Aorta (tissue), 5 donors: ENCODE measurements around the gene CPT1A. TPM values are rescaled to one million over a fixed set of nuclear protein-coding genes. Genes with fewer than 3 reads are reported as not detected.

Experiments used
- ATAC-seq: fragments of 200-7000 bp; cut with Tn5 transposase; one replicate; pipeline ENCODE4 v1.9.1; 2022; ENCODE audit warnings: moderate library complexity; ENCODE audit not compliant: low FRiP score
- DNase-seq, 2 donors: peaks; one replicate each; pipeline ENCODE4 v3.0.0-alpha.2; 2020
- H3K27ac ChIP-seq, 2 donors: one replicate each; pipeline ENCODE4 v1.5.1; 2013; ENCODE audit warnings: low read length in 2 of 2, mild to moderate bottlenecking in 2 of 2, moderate library complexity in 2 of 2, control low read depth in 1 of 2, inconsistent platforms in 1 of 2, low read depth in 1 of 2
- H3K27me3 ChIP-seq, 2 donors: one replicate each; pipeline ENCODE4 v1.6.1; 2013; ENCODE audit warnings: control low read depth in 1 of 2, low read length in 1 of 2, mild to moderate bottlenecking in 1 of 2, moderate library complexity in 1 of 2; ENCODE audit not compliant: insufficient read depth in 2 of 2, control insufficient read depth in 1 of 2
- H3K36me3 ChIP-seq, 2 donors: one replicate each; pipeline ENCODE4 v1.6.1; 2013; ENCODE audit warnings: control low read depth in 1 of 2, low read length in 1 of 2, mild to moderate bottlenecking in 1 of 2; ENCODE audit not compliant: insufficient read depth in 2 of 2, control insufficient read depth in 1 of 2
- H3K4me1 ChIP-seq, 2 donors: one replicate each; pipeline ENCODE4 v1.6.1; 2013; ENCODE audit warnings: low read length in 2 of 2, control low read depth in 1 of 2, mild to moderate bottlenecking in 1 of 2, moderate library complexity in 1 of 2; ENCODE audit not compliant: insufficient read depth in 2 of 2, control insufficient read depth in 1 of 2
- H3K4me3 ChIP-seq, 2 donors: one replicate each; pipeline ENCODE4 v1.5.1; 2013; ENCODE audit warnings: low read length in 2 of 2, control low read depth in 1 of 2, mild to moderate bottlenecking in 1 of 2
- H3K9me3 ChIP-seq: one replicate; pipeline ENCODE4 v1.6.1; 2013; ENCODE audit warnings: mild to moderate bottlenecking, low read length; ENCODE audit not compliant: control insufficient read depth
- WGBS, 2 donors: extraction: QIAGEN DNeasy Blood & Tissue Kit; methylation state at CpG; one replicate each; pipeline ENCODE4 v1.1.7; 2013; 5-methylcytosine and 5-hydroxymethylcytosine counted together
- intact Hi-C, 2 donors: fragments of 100-400 bp; cut with DNase I; formaldehyde crosslinking; loops; one replicate each; pipeline versions ENCODE4 v1.14.2 to v1.15.0; 2022
- polyA plus RNA-seq, 2 donors: library from polyadenylated mRNA; stranded (reverse); fragments of 200-250 nt; gene quantifications; one replicate each; pipeline ENCODE4 v1.2.3, GENCODE V29; 2013
- total RNA-seq, 2 donors: library from RNA; stranded (reverse); fragmentation: NEBNext Ultra II Directional; extraction: Animal tissue kit (Norgen Biotek cat#: 25700); gene quantifications; one replicate each; pipeline ENCODE4 v1.2.1, GENCODE V29; 2021
- donor health status: healthy with polysubstance abuse.
- donor health status: Bipolar disorder and iron deficiency.
- donor health status: DM: no; HTN: no; CAD: no.
- donor health status: DM: no; HTN: no; CAD: no.
- donor health status: DM: yes; HTN: yes; CAD: no.

The CPT1A gene
- total and polyA plus RNA-seq, 4 donors = 10.9 to 81.4 (median 59.5) TPM

- intact Hi-C loops = no loop called here
- 2 to 9% methylated on average over 12 of the region's 12 CpGs for WGBS, 2 donors
- Histone ChIP-seq H3K9me3 (no peaks in the 10 kb centered on the region), H3K4me1 (peaks cover 3 to 18% of the 10 kb centered on the region in 2 donors), H3K36me3 (no peaks in the 10 kb centered on the region), H3K27ac (peak overlapping the region; percentile 47 to 50), H3K4me3 (no peak overlapping the region), H3K27me3 (no peaks in the 10 kb centered on the region)
- DNase-seq (no peak), ATAC-seq (no peak)
These were observed 30.7 kb upstream of the CPT1A start for GRCh38 chr11:68872216-68873003.

GRCh38 chr11:68870470-68870869, 28.8 kb upstream of the CPT1A start:
- peak overlapping the region in 1 of 2 donors; percentile 69 for H3K27ac ChIP-seq
- DNase-seq (no peak), ATAC-seq (peak; percentile 39)
- intact Hi-C loops = no loop called here
- 10 to 14% methylated on average over 9 of the region's 9 CpGs for WGBS, 2 donors
- H3K27me3 ChIP-seq = no peaks in the 10 kb centered on the region
- no peaks in the 10 kb centered on the region for H3K9me3 ChIP-seq
- H3K4me3 ChIP-seq = peak overlapping the region in 1 of 2 donors; percentile 30
- H3K4me1 ChIP-seq = peaks cover 3 to 18% of the 10 kb centered on the region in 2 donors
- no peaks in the 10 kb centered on the region for H3K36me3 ChIP-seq

- DNase-seq (no peak), ATAC-seq (no peak)
- 87 to 88% methylated on average over 18 of the region's 18 CpGs for WGBS, 2 donors
- Histone ChIP-seq H3K4me3 (no peak overlapping the region), H3K27ac (no peak overlapping the region), H3K27me3 (no peaks in the 10 kb centered on the region), H3K4me1 (peaks cover 3 to 12% of the 10 kb centered on the region in 2 donors), H3K36me3 (no peaks in the 10 kb centered on the region), H3K9me3 (no peaks in the 10 kb centered on the region)
- intact Hi-C loops = no loop called here
These were observed 26.6 kb upstream of the CPT1A start for GRCh38 chr11:68868221-68868835.

DNA sequence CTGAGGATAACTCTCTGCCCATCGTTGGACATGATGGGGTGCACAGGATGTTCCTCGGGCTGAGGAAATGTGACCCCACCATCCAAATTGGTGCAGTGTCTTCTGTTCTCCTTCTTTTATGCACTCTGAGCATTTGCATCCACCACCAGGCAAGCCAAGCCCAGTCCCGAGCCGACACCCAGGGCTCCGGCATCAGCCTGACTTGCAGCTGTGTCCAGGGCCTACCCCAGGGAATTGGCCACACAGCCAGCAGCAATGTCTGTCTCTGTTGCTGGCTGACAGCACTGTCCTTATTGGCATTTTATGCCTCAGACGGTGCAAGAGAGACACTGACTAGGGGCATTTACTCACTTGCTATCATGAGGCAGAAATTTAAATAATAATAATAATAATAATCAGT, 25.4 kb upstream of the CPT1A start:
- H3K27me3 ChIP-seq = no peaks in the 10 kb centered on the region
- no peak overlapping the region for H3K4me3 ChIP-seq
- 15 to 19% methylated on average over 6 of the region's 6 CpGs for WGBS, 2 donors
- no peak overlapping the region for H3K27ac ChIP-seq
- H3K36me3 ChIP-seq = no peaks in the 10 kb centered on the region
- DNase-seq (no peak), ATAC-seq (no peak)
- peaks cover 3 to 8% of the 10 kb centered on the region in 2 donors for H3K4me1 ChIP-seq
- intact Hi-C loops = no loop called here
- H3K9me3 ChIP-seq = no peaks in the 10 kb centered on the region

DNA sequence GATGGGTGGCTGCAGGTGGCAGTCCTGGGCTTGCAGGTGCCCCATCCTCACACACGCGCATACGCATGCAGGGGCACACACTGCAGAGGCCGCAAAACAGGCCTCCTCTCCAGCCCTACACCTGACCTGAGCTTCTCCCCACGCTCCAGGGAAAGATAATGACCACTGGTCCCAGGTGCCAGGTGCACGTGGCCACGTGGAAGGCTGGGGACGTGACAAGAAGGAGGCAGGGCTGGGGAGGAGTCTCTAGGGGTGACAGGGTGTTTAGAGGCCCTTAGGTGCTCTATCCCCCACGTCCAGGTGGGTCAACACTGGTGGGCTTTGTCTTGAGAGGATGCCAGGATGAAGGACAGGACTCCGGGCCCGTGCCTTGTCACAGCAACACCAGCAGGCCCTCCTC, 23.5 kb upstream of the CPT1A start:
- H3K27me3 ChIP-seq = no peaks in the 10 kb centered on the region
- no peak for ATAC-seq
- DNase-seq = no peak
- intact Hi-C loops = no loop called here
- H3K4me1 ChIP-seq = peaks cover 0 to 3% of the 10 kb centered on the region in 2 donors
- no peak overlapping the region for H3K4me3 ChIP-seq
- no peaks in the 10 kb centered on the region for H3K36me3 ChIP-seq
- no peaks in the 10 kb centered on the region for H3K9me3 ChIP-seq
- H3K27ac ChIP-seq = no peak overlapping the region
- WGBS, 2 donors = 95 to 96% methylated on average over 9 to 11 of the region's 11 CpGs

GRCh38 chr11:68863553-68864265, 22.0 kb upstream of the CPT1A start:
- H3K4me3 ChIP-seq = no peak overlapping the region
- H3K4me1 ChIP-seq = no peaks in the 10 kb centered on the region
- H3K27ac ChIP-seq = peak overlapping the region in 1 of 2 donors; percentile 52
- 66 to 67% methylated on average over 3 of the region's 3 CpGs for WGBS, 2 donors
- no peak for DNase-seq
- ATAC-seq = no peak
- H3K36me3 ChIP-seq = no peaks in the 10 kb centered on the region
- H3K27me3 ChIP-seq = no peaks in the 10 kb centered on the region
- intact Hi-C loops = no loop called here
- H3K9me3 ChIP-seq = no peaks in the 10 kb centered on the region

- 83% methylated on average over 6 of the region's 6 CpGs for WGBS, 2 donors
- Histone ChIP-seq H3K4me1 (no peaks in the 10 kb centered on the region), H3K27me3 (no peaks in the 10 kb centered on the region), H3K9me3 (no peaks in the 10 kb centered on the region), H3K36me3 (no peaks in the 10 kb centered on the region), H3K27ac (no peak overlapping the region), H3K4me3 (no peak overlapping the region)
- intact Hi-C loops = no loop called here
- no peak for ATAC-seq
- no peak for DNase-seq
These were observed 20.7 kb upstream of the CPT1A start for GRCh38 chr11:68862421-68862820.

GRCh38 chr11:68859123-68859522, 17.4 kb upstream of the CPT1A start:
- Histone ChIP-seq H3K4me3 (no peak overlapping the region), H3K27me3 (no peaks in the 10 kb centered on the region), H3K4me1 (no peaks in the 10 kb centered on the region), H3K27ac (no peak overlapping the region), H3K36me3 (no peaks in the 10 kb centered on the region), H3K9me3 (no peaks in the 10 kb centered on the region)
- ATAC-seq (no peak), DNase-seq (no peak)
- WGBS, 2 donors = 72 to 74% methylated on average over 8 of the region's 8 CpGs
- intact Hi-C loops = no loop called here
